NCI-H2196 (cell line): ENCODE measurements around the gene ANKRD10.

Experiments
- DNase-seq: peaks from one replicate; lab custom pipeline; 2025; ENCODE audit not compliant: unreplicated experiment; lab: John Stamatoyannopoulos, UW

Gene ANKRD10

DNA sequence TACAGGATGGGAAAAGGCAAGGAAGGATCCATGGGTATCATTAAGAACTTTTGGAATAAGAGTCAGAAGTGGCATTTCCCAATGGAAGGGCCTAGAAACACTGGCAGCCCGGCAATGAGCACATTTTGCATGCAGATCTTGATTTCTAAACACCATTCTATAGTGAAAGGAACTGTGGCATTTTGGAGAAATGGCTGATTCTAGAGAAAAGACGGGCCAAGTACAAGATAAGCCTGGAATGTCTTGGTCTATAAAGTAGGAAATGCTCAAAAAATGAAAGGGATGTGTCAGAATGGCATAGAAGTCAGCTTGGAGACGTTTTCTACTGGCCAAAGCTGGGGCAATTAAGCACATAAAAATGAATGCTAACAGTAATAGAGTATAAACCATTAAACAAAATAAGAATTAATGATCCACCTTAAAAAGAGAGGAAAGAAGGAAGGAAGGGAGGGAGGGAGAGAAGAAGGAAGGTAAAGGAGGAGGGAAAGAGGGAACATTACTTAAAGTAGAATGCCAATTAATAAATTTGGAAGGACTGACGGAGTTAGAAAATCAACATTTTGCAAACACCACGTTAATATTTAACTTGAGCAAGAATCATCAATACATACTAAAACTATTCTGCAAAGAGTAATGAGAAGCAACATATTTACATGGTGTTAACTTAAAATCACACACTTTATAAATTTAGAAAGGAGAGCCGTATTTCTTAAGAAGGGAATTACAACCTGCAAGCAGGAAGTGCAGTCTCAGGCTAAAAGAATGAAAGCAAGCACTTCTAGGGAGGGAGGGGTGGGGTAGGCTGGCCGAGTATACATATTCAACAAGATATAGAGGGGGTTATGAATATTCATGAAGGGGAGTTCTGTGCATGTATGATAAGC is 78.9 kb downstream of the ANKRD10 start:
- DNase-seq: no peak

- no peak for DNase-seq
Observed at GRCh38 chr13:110834572-110834971, 80.3 kb downstream of the ANKRD10 start.

GRCh38 chr13:110832531-110832930 is 82.3 kb downstream of the ANKRD10 start:
- DNase-seq: no peak

- no peak for DNase-seq
Observed at GRCh38 chr13:110832205-110832479, 82.7 kb downstream of the ANKRD10 start.

DNA sequence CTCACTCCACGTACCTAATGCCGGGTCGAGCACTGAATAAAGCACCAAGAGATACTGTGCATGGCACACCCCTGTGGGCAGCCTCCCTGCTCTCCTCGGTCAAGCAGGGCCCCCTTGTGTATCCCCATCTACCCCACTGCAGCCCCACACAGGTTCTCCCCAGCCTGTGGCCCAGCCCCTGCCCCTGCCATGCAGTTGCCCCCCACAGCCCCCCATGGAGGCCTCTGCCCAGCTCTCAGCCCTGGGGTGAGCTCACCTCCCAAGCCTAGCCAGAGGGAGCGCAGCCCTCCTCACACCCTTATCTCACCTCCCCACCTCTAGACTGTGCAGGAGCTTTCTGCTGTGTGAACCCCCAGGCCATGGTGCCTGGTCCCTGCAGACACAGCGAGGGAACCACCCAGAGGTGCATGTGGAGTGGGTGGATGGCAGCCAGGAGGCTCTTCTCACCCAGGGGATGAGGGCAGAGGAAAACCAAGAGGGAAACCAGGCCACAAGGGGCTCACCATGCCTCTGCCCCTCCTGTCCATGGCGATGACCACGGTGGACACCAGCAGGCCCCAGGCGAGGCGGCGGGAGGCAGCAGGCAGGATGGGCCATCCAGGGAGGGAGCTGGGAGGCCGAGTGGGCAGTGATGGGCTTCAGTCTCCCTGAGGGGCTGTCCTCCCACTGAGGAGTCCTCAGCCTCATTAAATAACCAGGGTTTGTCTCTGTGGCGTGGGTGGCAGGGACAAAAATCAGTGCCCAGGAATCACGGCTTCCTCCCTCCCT is 83.2 kb downstream of the ANKRD10 start:
- no peak for DNase-seq

DNA sequence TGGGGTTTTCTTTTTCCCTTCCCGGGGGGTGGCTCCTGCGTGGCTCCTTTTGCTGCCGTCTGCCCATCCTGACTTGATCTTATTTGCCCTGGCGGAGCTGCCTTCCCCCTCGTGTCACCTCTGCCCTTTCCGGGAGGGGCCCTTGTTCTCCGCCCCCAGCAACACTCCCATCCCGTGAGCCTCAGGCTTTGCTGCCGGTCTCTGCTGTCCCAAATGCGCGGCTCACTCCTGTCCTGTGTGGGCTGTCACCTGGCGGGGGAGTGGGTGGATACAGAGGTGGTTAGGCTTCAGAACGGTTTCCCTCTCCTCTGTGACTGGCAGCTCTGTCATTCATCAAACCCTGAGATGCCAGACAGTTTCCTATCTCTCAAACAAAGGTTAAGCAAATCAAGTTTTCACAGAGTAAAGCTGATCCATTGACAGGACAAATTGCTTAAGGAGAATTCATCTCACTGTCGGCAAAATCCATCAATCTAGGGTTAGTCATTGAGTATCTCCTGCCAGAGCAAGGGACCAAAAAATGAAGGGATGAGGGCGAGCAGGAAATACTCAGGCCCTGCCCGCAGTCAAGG is 84.0 kb downstream of the ANKRD10 start:
- DNase-seq: no peak

- DNase-seq: no peak
Observed at GRCh38 chr13:110830331-110830730, 84.5 kb downstream of the ANKRD10 start.

DNA sequence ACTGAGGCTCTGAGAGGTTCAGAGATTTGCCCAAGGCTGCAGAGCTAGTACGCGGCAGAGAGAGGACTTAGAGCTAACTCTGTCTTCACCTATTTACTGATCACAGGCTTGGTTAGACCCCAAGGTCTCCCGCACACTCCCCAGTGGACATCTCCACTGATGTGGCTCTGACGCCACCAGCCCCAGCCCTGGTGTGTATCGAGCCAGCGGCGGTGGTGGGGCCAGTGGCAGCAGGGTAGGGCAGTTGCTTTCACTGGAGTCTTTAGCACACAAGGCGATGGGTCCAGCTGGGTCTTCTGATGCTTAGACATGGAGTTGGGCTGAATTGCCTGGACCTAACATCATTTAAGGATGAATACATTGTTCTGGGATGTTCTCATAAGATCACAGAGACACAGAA is 85.4 kb downstream of the ANKRD10 start:
- no peak for DNase-seq

DNA sequence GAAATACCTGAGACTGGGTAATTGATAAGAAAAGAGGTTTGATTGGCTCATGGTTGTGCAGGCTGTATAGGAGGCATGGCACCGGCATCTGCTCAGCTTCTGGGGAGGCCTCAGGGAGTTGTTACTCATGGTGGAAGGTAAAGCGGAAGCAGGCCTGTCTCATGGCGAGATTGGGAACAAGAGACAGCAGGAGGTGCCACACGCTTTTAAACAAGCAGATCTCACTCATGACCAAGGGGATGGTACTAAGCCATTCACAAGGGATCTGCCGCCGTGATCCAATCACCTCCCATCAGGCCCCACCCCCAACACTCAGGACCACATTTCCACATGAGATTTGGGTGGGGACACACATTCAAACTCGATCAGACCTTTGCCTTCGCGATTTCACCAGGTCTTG is 86.2 kb downstream of the ANKRD10 start:
- DNase-seq: no peak
